Esophagus squamous epithelium (tissue), 4 donors: Measurements from ENCODE around the gene EIF1.
"Not testable (repeated sequence)": the region's sequence is repeated elsewhere in the genome, so short reads cannot be mapped to it uniquely, and the experiment has no call there.

Experiments used
- CTCF ChIP-seq, 6 experiments: fragments of 450-650 bp in 4 of 6; fragments of 200-600 bp in 2 of 6; sonication (generic) in 2 of 6; IDR thresholded peaks; one replicate each; pipeline ENCODE4 v1.5.1; 2016 to 2019; ENCODE audit warnings: antibody characterized with exemption in 6 of 6, mild to moderate bottlenecking in 4 of 6, moderate library complexity in 4 of 6
- POLR2A ChIP-seq, 4 donors: fragments of 450-650 bp; IDR thresholded peaks; one replicate each; pipeline ENCODE4 v1.6.1; 2017; ENCODE audit warnings: antibody characterized with exemption in 4 of 4, mild to moderate bottlenecking in 4 of 4, moderate library complexity in 3 of 4

- not testable (repeated sequence) for TF ChIP-seq CTCF, POLR2A (IDR thresholded peaks at IDR 0.05)
Observed at GRCh38 chr17:41640596-41640995, 48.1 kb upstream of the EIF1 start.
